H1 (cell line): Measurements from ENCODE around the gene WBP4. TPM values are rescaled to one million over a fixed set of nuclear protein-coding genes. Genes with fewer than 3 reads are reported as not detected.
A peak's percentile ranks its signal among the peaks of the same experiment; 100 is the strongest.

Source experiments
- microRNA counts: library from miRNA; unstranded; fragments of <30 nt; microRNA quantifications from one replicate; lab custom pipeline; 2015
- microRNA-seq, 2 experiments: library from miRNA; unstranded; fragments of <30 nt; microRNA quantifications; one replicate each; pipeline versions ENCODE4 to v1.2.0, GENCODE V29; 2016 to 2020; ENCODE audit warnings: borderline microRNAs expressed in 2 of 2, borderline number of aligned reads in 2 of 2, borderline replicate concordance in 1 of 2
- polyA plus RNA-seq, 7 experiments: library from polyadenylated mRNA; depleted of rRNA in 3 of 7; stranded (reverse) in 5 of 7; unstranded in 2 of 7; fragments of >200 nt in 5 of 7; fragments of 200-250 nt in 2 of 7; gene quantifications; 1 replicate in 5 of 7; 2 replicates in 1 of 7; 4 replicates in 1 of 7; pipeline versions ENCODE4 v1.2.1 to v1.2.3, GENCODE V29; 2011 to 2013; ENCODE audit warnings: missing spikeins in 2 of 7, mixed read lengths in 2 of 7
- small RNA-seq: library from polyadenylated mRNA; stranded (forward); fragments of <200 nt; extraction: miRNeasy Mini kit (QIAGEN cat#:217004); gene quantifications from one replicate; pipeline ENCODE3, GENCODE V24; 2013; ENCODE audit not compliant: insufficient read depth
- total RNA-seq: library from RNA; stranded (reverse); fragmentation: NEBNext Ultra II Directional; extraction: Animal tissue kit (Norgen Biotek cat#: 25700); gene quantifications from 2 replicates; pipeline ENCODE4 v1.2.1, GENCODE V29; 2021

WBP4 gene
- total and polyA plus RNA-seq, 2 of the 8 experiments (the other 6 are each of a cell fraction or from before 2014, with no cell fraction given) = 3.0 to 10.0 TPM

MicroRNA genes within 50 kb of the gene (microRNA counts, 767-probe panel; counts per million panel counts)
- 879 counts per million, percentile 95 among the panel's probes with 10 or more counts for microRNA hsa-miR-3168 (lab: Ali Mortazavi, UCI)

Small RNAs within 50 kb of the gene (microRNA-seq; reads per million reads assigned to microRNA genes)
- gene MIR3168 = 0 reads per million in 2 experiments

Small RNAs within 50 kb of the gene (small RNA-seq; reads per million reads assigned to genes)
- gene MIR3168 (not detected), gene RN7SL597P (not detected)

Other genes with a start within 250 kb of the WBP4 start
- 18.2 and 20.6 TPM in 2 replicates for gene ELF1, start 42.2 kb upstream of the WBP4 start, total RNA-seq
- gene ELF1, start 42.2 kb upstream of the WBP4 start, polyA plus RNA-seq (2011; rRNA removed) = 5.3 and 5.6 TPM in 2 replicates
- gene KBTBD6, start 71.3 kb downstream of the WBP4 start, total RNA-seq = 10.2 and 11.3 TPM in 2 replicates
- 4.5 and 5.4 TPM in 2 replicates for gene KBTBD6, start 71.3 kb downstream of the WBP4 start, polyA plus RNA-seq (2011; rRNA removed)
- 17.3 and 17.4 TPM in 2 replicates for gene KBTBD7, start 133.1 kb downstream of the WBP4 start, total RNA-seq
- 10.2 and 10.6 TPM in 2 replicates for gene KBTBD7, start 133.1 kb downstream of the WBP4 start, polyA plus RNA-seq (2011; rRNA removed)
- 14.1 and 19.2 TPM in 2 replicates for gene MTRF1, start 202.1 kb downstream of the WBP4 start, total RNA-seq
- 4.8 and 8.0 TPM in 2 replicates for gene MTRF1, start 202.1 kb downstream of the WBP4 start, polyA plus RNA-seq (2011; rRNA removed)
- gene NAA16, start 249.8 kb downstream of the WBP4 start, total RNA-seq = 38.6 and 40.0 TPM in 2 replicates
- gene NAA16, start 249.8 kb downstream of the WBP4 start, polyA plus RNA-seq (2011; rRNA removed) = 9.1 and 11.4 TPM in 2 replicates